Motor neuron (in vitro differentiated cells): ENCODE results near the gene TMUB1. TPM values are rescaled to one million over a fixed set of nuclear protein-coding genes. Genes with fewer than 3 reads are reported as not detected.
A peak's percentile ranks its signal among the peaks of the same experiment; 100 is the strongest.

Experiments used
- ATAC-seq, 8 experiments: fragments of 200-7000 bp; cut with Tn5 transposase; replicated peaks in 6 of 8; 2 replicates each; pipeline ENCODE4 v1.8.0; 2021; ENCODE audit warnings: mild to moderate bottlenecking in 8 of 8, moderate library complexity in 8 of 8
- H3K27ac ChIP-seq, 2 donors: fragments of 250-450 bp; sonication (Bioruptor Pico); 2 replicates each; pipeline ENCODE4 v1.9.0; 2021; ENCODE audit warnings: antibody characterized with exemption in 2 of 2, mild to moderate bottlenecking in 2 of 2, moderate library complexity in 1 of 2
- H3K4me1 ChIP-seq, 2 donors: fragments of 250-450 bp; sonication (Bioruptor Pico); replicated peaks in 1 of 2; 2 replicates each; pipeline ENCODE4 v1.6.1; 2021; ENCODE audit warnings: antibody characterized with exemption in 2 of 2, mild to moderate bottlenecking in 2 of 2, moderate library complexity in 1 of 2
- H3K4me3 ChIP-seq, 5 donors: fragments of 250-450 bp; sonication (Bioruptor Pico); 2 replicates each; pipeline ENCODE4 v1.9.0; 2021; ENCODE audit warnings: antibody characterized with exemption in 5 of 5, mild to moderate bottlenecking in 5 of 5, moderate library complexity in 4 of 5
- WGBS, 10 experiments: fragments of 450-650 bp; shearing (Covaris generic); methylation state at CpG; one replicate each; pipeline ENCODE4 v1.0.0; 2022; 5-methylcytosine and 5-hydroxymethylcytosine counted together
- in situ Hi-C, 9 experiments: fragments of 400-800 bp; cut with MboI; loops; one replicate each; pipeline ENCODE4 v1.15.0; 2021; ENCODE audit warnings: low sequenced_read_pairs in 9 of 9, low pct_unique_long_range_greater_than_20kb in 2 of 9; ENCODE audit not compliant: unreplicated experiment in 9 of 9
- total RNA-seq, 8 experiments: library from RNA; unstranded; fragments of 300-600 nt; gene quantifications; 2 replicates each; pipeline versions ENCODE4 v1.2.3 to v1.2.4, GENCODE V29; 2022

The TMUB1 gene
- total RNA-seq, 8 experiments from 2014 or later, result 18.2 to 33.3 (median 30.6) TPM

- 0 to 100% (median 40%) methylated on average over 1 to 4 of the region's 18 CpGs; no CpG with 5 or more reads in 3 of the 10 experiments for WGBS, 10 experiments
- H3K4me1 ChIP-seq, result peaks cover 0 to 13% of the 10 kb centered on the region in 2 donors
- in situ Hi-C loops, result no loop called here
- H3K27ac ChIP-seq, result peak overlapping the region in 1 of 2 donors; percentile 51
- H3K4me3 ChIP-seq, result no peak overlapping the region
- ATAC-seq, result peak in 2 of 8 experiments; percentile 2 to 4
These were observed 43.3 kb downstream of the TMUB1 start for GRCh38 chr7:151039850-151040548.

- H3K4me3 ChIP-seq, result no peak overlapping the region
- in situ Hi-C loops, result no loop called here
- peak; percentile 87 to 92 (median 91) for ATAC-seq
- H3K27ac ChIP-seq, result peak overlapping the region in 1 of 2 donors; percentile 76
- 0 to 80% (median 48%) methylated on average over 1 to 9 of the region's 12 CpGs; no CpG with 5 or more reads in 4 of the 10 experiments for WGBS, 10 experiments
- H3K4me1 ChIP-seq, result peaks cover 0 to 13% of the 10 kb centered on the region in 2 donors
These were observed 44.1 kb downstream of the TMUB1 start for GRCh38 chr7:151038951-151039849.

- Histone ChIP-seq H3K4me1 (peaks cover 0 to 13% of the 10 kb centered on the region in 2 donors), H3K27ac (no peak overlapping the region), H3K4me3 (no peak overlapping the region)
- ATAC-seq, result no peak
- in situ Hi-C loops, result no loop called here
- 85 to 90% methylated on average over 2 to 9 of the region's 17 CpGs; no CpG with 5 or more reads in 8 of the 10 experiments for WGBS, 10 experiments
These were observed 47.4 kb downstream of the TMUB1 start for GRCh38 chr7:151035902-151036301.

GRCh38 chr7:151035026-151035717 is 48.1 kb downstream of the TMUB1 start:
- ATAC-seq, result no peak

GRCh38 chr7:151034312-151035025 is 48.8 kb downstream of the TMUB1 start:
- ATAC-seq, result no peak
- Histone ChIP-seq H3K27ac (no peak overlapping the region), H3K4me3 (no peak overlapping the region), H3K4me1 (peaks cover 0 to 11% of the 10 kb centered on the region in 2 donors)
- in situ Hi-C loops, result no loop called here
- WGBS, 10 experiments, result 80 to 100% (median 88%) methylated on average over 1 to 12 of the region's 21 CpGs; no CpG with 5 or more reads in 3 of the 10 experiments

More at GRCh38 chr7:151035026-151035717, 48.1 kb downstream of the TMUB1 start:
- peaks cover 0 to 13% of the 10 kb centered on the region in 2 donors for H3K4me1 ChIP-seq
- no peak overlapping the region for H3K4me3 ChIP-seq
- no peak overlapping the region for H3K27ac ChIP-seq
- 60 to 100% (median 83%) methylated on average over 1 to 3 of the region's 21 CpGs; no CpG with 5 or more reads in 5 of the 10 experiments for WGBS, 10 experiments
- in situ Hi-C loops, result no loop called here

- Histone ChIP-seq H3K4me1 (peaks cover 4 to 9% of the 10 kb centered on the region in 2 donors), H3K27ac (no peak overlapping the region), H3K4me3 (no peak overlapping the region)
- WGBS, 10 experiments, result 40 to 100% (median 80%) methylated on average over 1 to 2 of the region's 5 CpGs; no CpG with 5 or more reads in 6 of the 10 experiments
- in situ Hi-C loops, result no loop called here
- no peak for ATAC-seq
These were observed 49.4 kb downstream of the TMUB1 start for GRCh38 chr7:151033864-151034249.

GRCh38 chr7:151032936-151033863 is 50.1 kb downstream of the TMUB1 start:
- 75 to 100% (median 90%) methylated on average over 1 to 6 of the region's 17 CpGs; no CpG with 5 or more reads in 3 of the 10 experiments for WGBS, 10 experiments
- in situ Hi-C loops, result no loop called here
- no peak overlapping the region for H3K27ac ChIP-seq
- peaks cover 4 to 6% of the 10 kb centered on the region in 2 donors for H3K4me1 ChIP-seq
- no peak overlapping the region for H3K4me3 ChIP-seq
- no peak for ATAC-seq

Other genes starting within 250 kb of the TMUB1 start
- under 1 TPM in 5 of 8 experiments, not detected in 3; 0.09 to 0.47 (median 0.33) TPM for gene AOC1, start 231.0 kb downstream of the TMUB1 start, total RNA-seq
- gene KCNH2, start 105.2 kb downstream of the TMUB1 start, total RNA-seq, result 10 to 100 TPM in 5 of 8 experiments, under 1 TPM in 3; 0.38 to 38.5 (median 20.9) TPM
- gene NOS3, start 92.5 kb downstream of the TMUB1 start, total RNA-seq, result 1 to 10 TPM in 6 of 8 experiments, under 1 TPM in 2; 0.33 to 4.0 (median 1.7) TPM
- gene ATG9B, start 59.0 kb downstream of the TMUB1 start, total RNA-seq, result 1 to 10 TPM in 7 of 8 experiments, under 1 TPM in 1; 0.36 to 6.7 (median 2.2) TPM
- 10 to 100 TPM; 13.5 to 38.1 (median 27.0) TPM for gene ABCB8, start 55.0 kb downstream of the TMUB1 start, total RNA-seq
- 1 to 10 TPM in 7 of 8 experiments, under 1 TPM in 1; 0.76 to 5.0 (median 2.5) TPM for gene ASIC3, start 35.0 kb downstream of the TMUB1 start, total RNA-seq
- 10 to 100 TPM; 18.7 to 28.6 (median 22.3) TPM for gene CDK5, start 25.6 kb downstream of the TMUB1 start, total RNA-seq
- gene SLC4A2, start 23.9 kb downstream of the TMUB1 start, total RNA-seq, result 100 to 1,000 TPM in 3 of 8 experiments, 10 to 100 TPM in 5; 17.1 to 165 (median 45.8) TPM
- 10 to 100 TPM; 33.5 to 79.4 (median 59.9) TPM for gene FASTK, start 2.7 kb downstream of the TMUB1 start, total RNA-seq
- 10 to 100 TPM; 34.1 to 84.7 (median 57.2) TPM for gene AGAP3, start 3.0 kb upstream of the TMUB1 start, total RNA-seq
- gene GBX1, start 84.2 kb upstream of the TMUB1 start, total RNA-seq, result 1 to 10 TPM in 2 of 8 experiments, under 1 TPM in 3, not detected in 3; 0.22 to 1.5 (median 0.78) TPM
- gene ASB10, start 103.8 kb upstream of the TMUB1 start, total RNA-seq, result under 1 TPM in 2 of 8 experiments, not detected in 6; 0.33 to 0.56 TPM
- gene H2BK1, start 127.0 kb upstream of the TMUB1 start, total RNA-seq, result under 1 TPM in 1 of 8 experiments, not detected in 7; 0.96 TPM
- 10 to 100 TPM; 22.1 to 77.3 (median 43.9) TPM for gene ABCF2, start 143.7 kb upstream of the TMUB1 start, total RNA-seq
- 10 to 100 TPM; 11.3 to 57.9 (median 30.9) TPM for gene CHPF2, start 149.0 kb upstream of the TMUB1 start, total RNA-seq
- gene SMARCD3, start 165.2 kb upstream of the TMUB1 start, total RNA-seq, result 10 to 100 TPM; 12.8 to 88.7 (median 35.0) TPM